Measurements from ENCODE around the gene ABLIM3. TPM values are rescaled to one million over a fixed set of nuclear protein-coding genes. Genes with fewer than 3 reads are reported as not detected.

ABLIM3 gene
- total RNA-seq, 1 experiment from 2014 or later = not detected

DNA sequence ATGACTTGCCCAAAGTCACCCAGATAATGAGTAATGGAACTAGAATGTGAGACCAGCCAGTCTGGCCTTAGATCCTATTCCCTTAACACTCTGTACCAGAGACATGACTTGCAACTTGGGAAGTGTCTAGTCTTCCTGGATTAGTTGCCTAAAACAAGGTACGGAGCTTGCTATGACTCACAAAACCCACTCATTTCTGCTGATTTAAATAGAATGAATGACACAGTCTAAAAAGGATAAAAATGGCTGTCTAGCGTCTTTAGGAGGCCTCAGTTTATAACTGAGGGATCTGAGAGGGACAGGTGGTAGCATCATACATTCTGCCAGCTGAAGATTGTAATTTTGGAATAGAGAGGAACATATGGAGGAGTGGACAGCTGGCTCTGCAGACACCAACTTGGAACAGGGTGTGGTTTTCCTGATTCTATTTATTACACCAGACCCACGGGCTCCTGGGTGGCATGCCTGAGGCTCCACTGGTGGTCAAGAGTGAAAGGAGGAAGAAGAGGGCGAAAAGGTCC is 62.7 kb downstream of the ABLIM3 start:
- ChIA-PET POLR2A (no interaction called here), CTCF (no interaction called here)
- H3K27me3 Mint-ChIP-seq (ENCODE audit: insufficient read depth, unreplicated experiment) = no peaks in the 10 kb centered on the region
- H3K4me1 ChIP-seq = no peaks in the 10 kb centered on the region
- no peak for DNase-seq
- intact Hi-C loops (cut with micrococcal nuclease; ENCODE audit: unreplicated experiment) = no loop called here
- no peaks in the 10 kb centered on the region for H3K27me3 ChIP-seq (replicated peaks; ENCODE audit: control insufficient read depth, insufficient read depth, low read length)
- no TSS peak for BruUV-seq (replicated peaks)
- H3K27ac Mint-ChIP-seq (ENCODE audit: unreplicated experiment) = no peak overlapping the region
- H3K36me3 Mint-ChIP-seq (ENCODE audit: insufficient read depth, unreplicated experiment) = peaks cover 5% of the 10 kb centered on the region
- TF ChIP-seq, protein P1, sequence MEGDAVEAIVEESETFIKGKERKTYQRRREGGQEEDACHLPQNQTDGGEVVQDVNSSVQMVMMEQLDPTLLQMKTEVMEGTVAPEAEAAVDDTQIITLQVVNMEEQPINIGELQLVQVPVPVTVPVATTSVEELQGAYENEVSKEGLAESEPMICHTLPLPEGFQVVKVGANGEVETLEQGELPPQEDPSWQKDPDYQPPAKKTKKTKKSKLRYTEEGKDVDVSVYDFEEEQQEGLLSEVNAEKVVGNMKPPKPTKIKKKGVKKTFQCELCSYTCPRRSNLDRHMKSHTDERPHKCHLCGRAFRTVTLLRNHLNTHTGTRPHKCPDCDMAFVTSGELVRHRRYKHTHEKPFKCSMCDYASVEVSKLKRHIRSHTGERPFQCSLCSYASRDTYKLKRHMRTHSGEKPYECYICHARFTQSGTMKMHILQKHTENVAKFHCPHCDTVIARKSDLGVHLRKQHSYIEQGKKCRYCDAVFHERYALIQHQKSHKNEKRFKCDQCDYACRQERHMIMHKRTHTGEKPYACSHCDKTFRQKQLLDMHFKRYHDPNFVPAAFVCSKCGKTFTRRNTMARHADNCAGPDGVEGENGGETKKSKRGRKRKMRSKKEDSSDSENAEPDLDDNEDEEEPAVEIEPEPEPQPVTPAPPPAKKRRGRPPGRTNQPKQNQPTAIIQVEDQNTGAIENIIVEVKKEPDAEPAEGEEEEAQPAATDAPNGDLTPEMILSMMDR (IDR thresholded peaks at IDR 0.05; ENCODE audit: insufficient read depth in 1 of 2, low read depth in 1 of 2, low read length in 1 of 2, severe bottlenecking in 1 of 2, unreplicated experiment in 1 of 2) = no peak
- no peaks in the 10 kb centered on the region for H3K36me3 ChIP-seq (ENCODE audit: control insufficient read depth, insufficient read depth, low read length)
- H3K9me3 ChIP-seq = no peaks in the 10 kb centered on the region
- no peak overlapping the region for H3K4me3 Mint-ChIP-seq (ENCODE audit: unreplicated experiment)
- H3K9me3 Mint-ChIP-seq (ENCODE audit: unreplicated experiment) = no peaks in the 10 kb centered on the region
- H3K4me3 ChIP-seq (ENCODE audit: low read depth, low read length) = no peak overlapping the region
- H3K4me1 Mint-ChIP-seq (ENCODE audit: low read depth, unreplicated experiment) = no peaks in the 10 kb centered on the region

DNA sequence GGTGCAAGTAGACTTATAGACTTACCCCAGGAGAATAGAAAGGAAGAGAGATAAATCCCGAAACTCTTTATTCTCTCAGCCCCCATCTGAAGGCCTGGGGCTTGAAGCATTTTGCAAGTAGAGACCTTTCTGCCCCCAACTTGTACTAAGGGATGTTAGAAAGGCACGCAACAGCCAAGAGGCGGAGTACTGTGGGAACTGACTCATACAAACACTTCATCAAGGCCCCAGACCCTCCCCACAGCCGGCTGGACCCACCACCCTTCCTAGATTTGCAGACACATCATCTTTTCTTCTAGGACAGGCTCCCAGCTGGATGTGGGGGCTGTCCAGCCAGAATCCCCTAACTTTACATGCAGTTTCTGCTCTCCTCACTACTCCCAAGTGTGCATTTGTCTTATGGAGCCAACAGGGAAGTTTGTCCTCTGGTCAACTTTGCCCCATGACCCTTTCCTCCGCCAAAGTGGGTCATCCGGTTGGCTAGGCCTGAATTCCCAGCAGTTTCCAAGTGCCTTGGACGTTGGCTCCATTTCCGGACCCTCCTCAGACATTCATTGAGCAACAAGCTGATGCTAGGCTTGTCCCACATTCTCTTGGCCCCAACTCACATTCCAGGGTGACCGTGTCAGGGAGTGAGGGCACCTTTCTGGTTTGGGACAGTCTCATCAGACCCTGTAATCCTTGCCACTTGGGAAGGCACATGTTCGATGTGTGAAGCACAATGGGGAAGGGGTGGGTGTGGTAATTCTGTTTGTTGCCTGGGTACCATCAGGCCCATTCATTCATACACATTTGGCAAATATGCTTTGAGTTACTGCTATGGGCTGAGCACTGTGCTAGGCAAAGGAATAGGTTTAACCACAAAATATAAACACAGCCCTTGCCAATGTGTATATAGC is 64.6 kb downstream of the ABLIM3 start:
- no peak overlapping the region for H3K4me3 ChIP-seq (ENCODE audit: low read depth, low read length)
- H3K4me1 ChIP-seq = no peaks in the 10 kb centered on the region
- no peak for DNase-seq
- ChIA-PET CTCF (no interaction called here), POLR2A (no interaction called here)
- Mint-ChIP-seq H3K27me3 (ENCODE audit: insufficient read depth, unreplicated experiment) (no peaks in the 10 kb centered on the region), H3K27ac (ENCODE audit: unreplicated experiment) (no peak overlapping the region), H3K36me3 (ENCODE audit: insufficient read depth, unreplicated experiment) (peaks cover 5% of the 10 kb centered on the region), H3K4me1 (ENCODE audit: low read depth, unreplicated experiment) (no peaks in the 10 kb centered on the region), H3K4me3 (ENCODE audit: unreplicated experiment) (no peak overlapping the region), H3K9me3 (ENCODE audit: unreplicated experiment) (no peaks in the 10 kb centered on the region)
- no peaks in the 10 kb centered on the region for H3K36me3 ChIP-seq (ENCODE audit: control insufficient read depth, insufficient read depth, low read length)
- H3K27me3 ChIP-seq (replicated peaks; ENCODE audit: control insufficient read depth, insufficient read depth, low read length) = no peaks in the 10 kb centered on the region
- TF ChIP-seq, protein P1 (IDR thresholded peaks at IDR 0.05; ENCODE audit: insufficient read depth in 1 of 2, low read depth in 1 of 2, low read length in 1 of 2, severe bottlenecking in 1 of 2, unreplicated experiment in 1 of 2) = no peak
- BruUV-seq (replicated peaks) = no TSS peak
- H3K9me3 ChIP-seq = no peaks in the 10 kb centered on the region
- intact Hi-C loops (cut with micrococcal nuclease; ENCODE audit: unreplicated experiment) = no loop called here

DNA sequence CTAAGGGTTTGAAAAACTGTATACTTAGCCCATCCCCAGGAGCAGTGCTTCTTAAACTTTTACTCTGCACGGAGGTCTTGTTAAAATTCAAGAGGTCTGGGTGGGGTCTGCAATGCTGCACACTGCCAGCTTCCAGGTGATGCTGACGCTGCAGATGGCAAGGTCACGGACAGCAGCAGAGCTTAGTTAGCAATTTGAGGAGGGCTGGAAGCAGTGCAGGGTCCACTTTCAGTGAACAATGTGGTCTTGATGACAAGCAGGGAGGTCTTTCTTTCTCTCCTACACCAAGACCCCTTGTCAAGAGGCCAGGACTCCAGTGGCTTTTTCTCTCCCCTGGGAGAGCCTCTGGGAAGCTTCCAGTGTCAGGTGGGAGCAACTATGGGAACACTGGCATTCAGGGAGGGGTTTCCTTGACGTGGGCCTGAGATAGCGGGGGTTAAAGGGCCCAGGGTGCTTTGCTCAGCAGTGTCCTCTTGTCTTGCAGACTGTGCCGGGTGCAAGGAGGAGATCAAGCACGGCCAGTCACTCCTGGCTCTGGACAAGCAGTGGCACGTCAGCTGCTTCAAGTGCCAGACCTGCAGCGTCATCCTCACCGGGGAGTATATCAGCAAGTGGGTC is 65.3 kb downstream of the ABLIM3 start:
- H3K9me3 Mint-ChIP-seq (ENCODE audit: unreplicated experiment) = no peaks in the 10 kb centered on the region
- TF ChIP-seq, protein P1 (IDR thresholded peaks at IDR 0.05; ENCODE audit: insufficient read depth in 1 of 2, low read depth in 1 of 2, low read length in 1 of 2, severe bottlenecking in 1 of 2, unreplicated experiment in 1 of 2) = no peak
- CTCF ChIA-PET = no interaction called here
- no peak overlapping the region for H3K4me3 Mint-ChIP-seq (ENCODE audit: unreplicated experiment)
- Histone ChIP-seq H3K9me3 (no peaks in the 10 kb centered on the region), H3K4me3 (ENCODE audit: low read depth, low read length) (no peak overlapping the region), H3K27me3 (replicated peaks; ENCODE audit: control insufficient read depth, insufficient read depth, low read length) (no peaks in the 10 kb centered on the region), H3K36me3 (ENCODE audit: control insufficient read depth, insufficient read depth, low read length) (no peaks in the 10 kb centered on the region), H3K4me1 (no peaks in the 10 kb centered on the region)
- POLR2A ChIA-PET = no interaction called here
- H3K27me3 Mint-ChIP-seq (ENCODE audit: insufficient read depth, unreplicated experiment) = no peaks in the 10 kb centered on the region
- no peak for DNase-seq
- BruUV-seq (replicated peaks) = no TSS peak
- H3K4me1 Mint-ChIP-seq (ENCODE audit: low read depth, unreplicated experiment) = no peaks in the 10 kb centered on the region
- H3K27ac Mint-ChIP-seq (ENCODE audit: unreplicated experiment) = no peak overlapping the region
- intact Hi-C loops (cut with micrococcal nuclease; ENCODE audit: unreplicated experiment) = no loop called here
- peaks cover 5% of the 10 kb centered on the region for H3K36me3 Mint-ChIP-seq (ENCODE audit: insufficient read depth, unreplicated experiment)

All from Caco-2 (cell line).